HPDE6-E6E7 (cell line): ENCODE results near the gene DEAF1.
"Not testable (repeated sequence)": the region's sequence is repeated elsewhere in the genome, so short reads cannot be mapped to it uniquely, and the experiment has no call there.

Experiments used
- DNase-seq: peaks from one replicate; pipeline ENCODE4 v3.0.0; 2011; ENCODE audit warnings: missing footprints; ENCODE audit errors: extremely low spot score

DEAF1 gene

GRCh38 chr11:680476-680875 is 14.5 kb downstream of the DEAF1 start:
- DNase-seq, result no peak

DNA sequence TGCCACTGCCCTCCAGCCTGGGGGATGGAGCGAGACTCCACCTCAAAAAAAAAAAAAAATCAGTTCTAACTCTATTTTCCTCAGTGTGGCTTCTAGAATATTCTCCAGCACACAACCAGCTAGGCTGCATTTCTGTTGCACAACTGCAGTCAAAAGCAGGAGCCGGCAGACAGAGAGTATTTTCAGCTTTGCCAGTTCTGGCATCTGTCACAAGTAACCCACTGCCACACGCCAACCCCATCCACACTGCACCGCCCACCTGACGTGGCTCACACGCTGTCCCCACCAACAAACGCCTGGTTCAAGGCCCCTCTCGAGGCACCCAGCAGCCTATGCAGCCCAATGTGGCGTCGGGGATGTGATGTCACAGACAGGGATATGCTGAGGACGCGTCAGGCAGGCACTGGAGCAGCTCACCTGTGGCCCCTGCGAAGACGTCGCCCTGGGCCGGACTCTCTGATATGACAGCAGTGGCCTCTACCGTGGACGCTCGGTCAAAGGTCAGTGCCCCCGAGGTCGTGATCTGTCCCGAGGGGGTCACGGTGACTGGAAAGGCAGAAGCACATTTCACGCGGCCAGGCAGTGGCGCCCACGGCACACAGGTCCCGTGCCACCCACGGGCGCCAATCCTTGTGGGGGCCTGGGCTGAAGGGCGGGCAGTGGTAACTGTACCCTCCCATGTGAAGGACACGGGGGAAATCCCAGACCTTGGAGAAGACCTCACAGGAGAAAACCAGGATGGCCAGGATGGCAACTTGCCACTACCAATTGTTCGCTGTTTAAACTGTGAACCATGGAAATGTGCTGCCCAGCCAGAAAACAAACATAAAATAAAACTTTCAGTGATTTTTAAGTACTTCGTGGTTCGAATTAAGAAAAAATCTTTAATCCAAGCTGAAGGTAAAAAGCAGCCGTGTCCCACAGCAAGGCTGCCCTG is 15.5 kb downstream of the DEAF1 start:
- no peak for DNase-seq

DNA sequence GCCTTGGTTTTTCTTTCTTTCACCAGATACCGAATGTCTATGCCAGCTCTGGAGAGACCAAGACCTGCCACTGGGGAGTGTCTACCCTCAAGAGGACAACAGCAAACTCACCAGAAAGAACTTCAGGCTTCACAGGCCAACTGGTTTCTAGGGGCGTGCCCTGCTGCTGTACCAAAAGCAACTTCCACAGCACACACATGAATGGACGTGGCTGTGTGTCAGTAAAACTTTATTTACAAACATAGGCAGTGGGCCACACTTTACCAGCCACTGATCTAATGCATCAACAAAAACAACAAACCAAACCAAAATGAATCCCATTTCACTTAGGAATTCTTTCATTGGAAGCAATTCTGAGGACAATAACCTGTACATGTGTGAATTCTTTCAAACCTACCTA is 16.7 kb downstream of the DEAF1 start:
- DNase-seq, result no peak

DNA sequence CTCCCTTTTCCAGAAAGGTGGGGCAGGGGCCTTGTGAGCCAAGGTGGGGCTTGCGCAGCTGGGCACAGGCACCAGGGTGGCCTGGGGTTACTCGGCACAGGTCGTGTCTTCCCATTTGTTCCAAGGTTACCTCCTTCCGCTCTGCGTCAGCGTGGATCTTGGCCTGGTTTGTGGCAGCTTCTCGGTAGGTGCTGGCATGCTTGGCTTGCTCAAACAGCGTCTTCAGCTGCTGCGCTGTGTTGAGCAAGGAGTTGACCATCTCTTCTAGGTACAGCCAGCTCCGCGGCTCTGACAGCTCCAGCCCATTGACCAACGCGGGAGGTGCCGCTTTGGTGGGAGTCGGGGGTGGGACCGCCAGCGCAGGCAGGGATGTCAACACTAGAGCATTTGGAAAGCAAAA is 20.6 kb downstream of the DEAF1 start:
- DNase-seq, result no peak

DNA sequence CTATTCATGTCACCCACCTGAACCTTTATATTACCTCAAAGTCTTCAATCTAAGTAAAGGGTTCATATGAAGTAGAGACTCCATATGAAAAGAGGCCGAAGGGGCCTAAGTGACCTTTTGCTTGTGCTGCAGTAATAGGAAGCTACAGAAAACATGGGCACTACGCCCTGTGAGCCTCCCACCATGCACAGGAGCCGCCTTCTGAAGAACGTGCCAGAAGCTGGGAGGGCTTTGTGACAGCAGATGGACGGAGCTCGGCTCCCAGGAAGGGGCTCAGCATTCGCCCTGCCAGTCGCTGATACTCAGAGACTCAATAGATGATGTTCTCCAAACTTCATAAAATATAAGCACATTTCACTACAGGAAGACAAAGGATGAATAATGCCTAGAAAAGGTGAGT is 21.2 kb downstream of the DEAF1 start:
- no peak for DNase-seq

DNA sequence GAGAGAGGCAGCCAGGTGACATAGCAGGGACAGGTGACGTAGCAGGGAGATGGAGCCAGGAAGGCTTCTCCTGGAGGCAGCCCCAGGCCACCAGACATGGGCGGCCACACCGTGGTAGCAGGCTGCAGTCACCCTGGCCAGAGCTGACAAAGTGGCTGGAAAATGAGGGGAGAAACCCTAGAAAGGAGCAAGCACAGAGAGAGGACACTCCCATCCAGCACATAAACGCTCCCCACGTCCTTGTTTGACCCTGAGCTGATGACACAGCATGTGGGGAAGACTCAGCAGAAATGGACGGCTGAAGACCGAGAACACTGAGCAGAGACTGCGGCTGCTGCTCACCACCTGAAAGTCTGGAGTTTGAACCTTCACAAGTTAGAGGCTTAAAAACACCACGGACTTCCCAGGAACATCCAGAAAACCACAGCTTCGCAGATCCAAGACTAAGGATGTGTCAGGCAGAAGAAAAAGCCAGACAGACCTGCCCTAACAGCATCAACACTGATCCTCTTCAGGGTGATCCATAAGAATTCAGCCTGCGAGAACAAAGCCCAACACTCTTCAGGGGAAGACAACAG is 29.2 kb downstream of the DEAF1 start:
- DNase-seq, result no peak

DNA sequence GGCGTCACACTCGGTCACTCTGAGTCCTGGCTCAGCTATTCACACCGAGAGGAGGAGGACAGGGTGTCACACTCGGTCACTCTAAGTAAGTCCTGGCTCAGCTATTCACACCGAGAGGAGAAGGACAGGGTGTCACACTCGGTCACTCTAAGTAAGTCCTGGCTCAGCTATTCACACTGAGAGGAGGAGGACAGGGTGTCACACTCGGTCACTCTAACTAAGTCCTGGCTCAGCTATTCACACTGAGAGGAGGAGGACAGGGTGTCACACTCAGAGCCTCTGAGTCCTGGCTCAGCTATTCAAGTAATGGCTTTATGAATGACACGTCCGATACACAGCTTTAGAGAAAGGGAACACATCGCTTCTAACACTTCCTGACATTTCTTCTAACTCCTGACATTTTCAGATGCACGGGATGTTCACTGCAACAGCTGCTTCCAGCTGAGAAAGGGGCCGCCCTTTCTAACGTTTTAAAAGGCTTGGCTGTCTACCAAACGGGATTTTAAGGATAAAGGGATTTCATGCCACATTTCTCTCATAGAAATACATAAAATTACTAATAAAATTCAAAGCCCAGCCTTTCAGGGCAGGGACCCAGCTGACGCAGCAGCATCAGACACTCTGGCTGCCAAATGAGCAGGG is 29.8 kb downstream of the DEAF1 start:
- no peak for DNase-seq

DNA sequence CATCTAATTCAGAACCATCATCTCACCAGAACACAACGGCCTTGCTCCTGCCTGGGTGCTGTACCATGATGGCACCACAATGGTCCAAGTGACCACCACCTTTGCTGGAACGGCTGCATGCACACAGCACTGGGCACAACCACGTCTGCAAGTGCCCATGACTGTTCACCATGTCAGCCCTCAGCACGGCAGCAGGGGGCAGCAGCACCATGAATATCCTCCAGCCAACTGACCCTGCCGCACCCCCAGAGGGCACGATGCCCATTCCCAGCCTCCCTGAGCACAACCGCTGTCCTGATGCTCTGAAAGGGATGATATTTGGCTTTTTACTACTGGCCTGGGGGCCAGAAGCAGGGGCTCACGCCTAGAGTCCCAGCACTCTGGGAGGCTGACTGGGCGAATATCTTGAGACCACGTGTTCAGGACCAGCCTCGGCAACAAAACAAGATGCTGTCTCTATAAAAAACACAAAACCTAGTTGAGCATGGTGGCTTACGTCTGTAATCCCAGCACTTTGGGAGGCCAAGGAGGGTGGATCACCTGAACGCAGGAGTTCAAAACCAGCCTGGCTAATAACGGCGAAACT is 32.2 kb downstream of the DEAF1 start:
- DNase-seq, result peak; percentile 63

GRCh38 chr11:660681-661444 is 34.2 kb downstream of the DEAF1 start:
- DNase-seq, result no peak

DNA sequence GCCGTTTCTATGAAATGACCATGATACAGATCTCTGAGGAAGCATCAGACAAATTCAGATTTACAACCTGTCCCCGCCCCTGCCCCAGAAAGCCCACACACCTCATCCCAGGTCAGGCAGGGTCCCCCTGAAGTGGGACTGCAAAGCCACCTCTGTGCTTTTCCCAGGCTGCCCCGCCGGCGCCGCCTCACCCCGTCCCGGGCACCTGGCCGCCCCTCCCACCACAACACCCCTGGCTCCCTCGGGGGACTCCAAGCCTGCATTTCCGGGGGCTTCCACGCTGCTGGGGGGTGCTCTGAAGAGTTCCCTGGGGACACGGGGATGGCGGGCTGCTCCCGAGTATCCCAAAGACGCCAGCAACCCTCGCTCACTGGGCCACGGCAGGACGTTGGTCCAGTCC is 34.7 kb downstream of the DEAF1 start:
- no peak for DNase-seq

DNA sequence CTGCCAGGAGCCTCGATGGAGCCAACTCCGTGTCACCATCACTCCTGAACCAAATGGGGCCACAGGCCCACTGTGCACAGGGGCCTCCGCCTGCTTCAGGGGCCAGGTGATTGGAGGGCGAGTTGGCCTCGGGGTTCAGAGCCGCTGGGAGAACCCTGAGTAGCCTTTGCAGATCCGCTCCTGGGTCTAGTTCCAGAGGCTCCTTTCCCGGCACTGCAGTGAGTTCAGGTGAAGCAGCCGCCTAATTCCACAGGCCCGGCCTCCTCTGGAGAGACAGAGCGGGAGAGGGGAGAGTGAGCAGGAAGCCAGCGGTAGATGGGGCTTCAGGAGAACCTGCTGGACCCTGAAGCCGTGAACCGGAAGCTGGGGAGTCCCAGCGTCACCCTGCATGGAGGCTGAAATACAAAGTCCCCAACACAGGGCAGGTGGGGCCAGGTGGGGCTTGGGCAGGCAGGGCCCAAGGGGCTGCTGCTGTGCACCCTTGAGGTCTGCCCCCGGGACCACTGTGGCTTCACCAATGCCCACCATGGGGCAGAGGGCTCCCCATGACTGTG is 35.4 kb downstream of the DEAF1 start:
- no peak for DNase-seq

DNA sequence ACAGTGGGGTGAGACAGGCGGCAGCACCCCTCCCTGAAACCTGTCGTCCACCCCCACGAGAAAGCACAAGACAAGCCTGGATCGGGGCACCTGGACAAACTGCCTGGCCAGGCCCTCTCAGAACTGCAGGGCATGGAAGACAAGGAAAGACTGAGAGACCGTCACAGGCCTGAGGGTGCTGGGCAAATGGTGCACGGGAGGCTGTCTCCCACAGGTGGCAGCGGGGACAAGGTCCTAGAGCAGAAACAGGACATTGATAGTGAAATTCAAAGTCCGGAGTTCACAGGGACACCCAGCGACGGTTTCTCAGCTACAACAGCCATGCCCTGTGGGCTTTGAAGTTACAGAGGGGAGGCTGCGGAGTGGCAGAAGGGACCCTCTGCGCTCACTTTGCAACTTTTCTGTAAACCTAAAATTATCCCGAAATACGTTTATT is 37.3 kb downstream of the DEAF1 start:
- no peak for DNase-seq

DNA sequence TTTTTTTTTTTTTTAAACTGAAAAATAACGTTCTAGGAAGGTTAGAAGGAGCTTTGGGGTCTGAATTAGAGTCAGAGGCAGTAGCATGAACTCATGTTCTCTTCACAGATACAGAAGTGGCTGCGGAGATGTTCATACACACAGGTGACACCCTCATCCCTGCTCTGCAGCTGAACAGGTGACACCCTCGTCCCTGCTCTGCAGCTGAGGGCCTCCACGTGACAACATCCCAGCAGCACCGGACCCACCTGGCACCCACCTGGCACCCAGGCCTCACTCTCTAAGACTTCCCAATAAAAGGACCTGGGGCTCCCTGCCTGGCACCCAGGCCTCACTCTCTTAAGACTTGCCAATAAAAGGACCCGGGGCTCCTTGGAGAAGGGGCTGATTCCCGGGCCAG is 38.2 kb downstream of the DEAF1 start:
- DNase-seq, result no peak

DNA sequence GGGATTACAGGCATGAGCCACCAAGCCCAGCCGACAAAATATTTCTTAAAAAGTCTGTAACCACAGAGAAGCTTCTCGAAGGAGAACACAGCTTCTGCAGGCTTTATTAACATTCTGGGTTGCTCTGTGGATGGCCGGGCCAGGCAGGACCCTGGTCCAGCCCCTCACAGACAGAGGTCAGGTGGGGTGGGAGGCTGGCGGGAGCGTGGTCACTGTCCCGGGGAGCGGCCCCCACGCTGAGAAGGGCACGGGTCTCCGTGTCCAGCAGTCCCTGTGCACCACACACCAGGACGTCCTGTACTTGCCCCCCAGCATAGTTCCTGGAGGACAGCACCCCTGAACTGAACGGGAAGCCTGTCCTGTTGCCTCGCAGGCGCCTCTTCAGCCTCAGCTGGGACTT is 38.6 kb downstream of the DEAF1 start:
- no peak for DNase-seq

GRCh38 chr11:655036-655726 is 39.8 kb downstream of the DEAF1 start:
- no peak for DNase-seq

DNA sequence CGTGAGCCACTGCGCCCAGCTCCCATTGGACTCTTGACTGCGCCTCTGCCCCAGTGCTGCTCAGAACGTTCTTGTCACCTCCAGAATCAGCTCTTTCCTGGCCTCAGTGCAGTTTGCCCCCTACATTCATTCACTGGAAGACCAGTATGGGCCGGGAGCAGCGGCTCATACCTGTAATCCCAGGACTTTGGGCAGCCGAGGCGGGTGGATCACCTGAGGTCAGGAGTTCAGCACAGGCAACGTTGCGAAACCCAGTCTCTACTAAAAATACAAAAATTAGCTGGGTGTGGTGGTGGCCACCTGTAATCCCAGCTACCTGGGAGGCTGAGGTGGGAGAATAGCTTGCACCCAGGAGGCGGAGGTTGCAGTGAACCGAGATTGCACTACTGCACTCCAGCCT is 40.6 kb downstream of the DEAF1 start:
- not testable (repeated sequence) for DNase-seq

GRCh38 chr11:653837-654236 is 41.2 kb downstream of the DEAF1 start:
- DNase-seq, result no peak

GRCh38 chr11:653136-653535 is 41.9 kb downstream of the DEAF1 start:
- DNase-seq, result not testable (repeated sequence)

- no peak for DNase-seq
Measured at GRCh38 chr11:650482-650881, 44.5 kb downstream of the DEAF1 start.

DNA sequence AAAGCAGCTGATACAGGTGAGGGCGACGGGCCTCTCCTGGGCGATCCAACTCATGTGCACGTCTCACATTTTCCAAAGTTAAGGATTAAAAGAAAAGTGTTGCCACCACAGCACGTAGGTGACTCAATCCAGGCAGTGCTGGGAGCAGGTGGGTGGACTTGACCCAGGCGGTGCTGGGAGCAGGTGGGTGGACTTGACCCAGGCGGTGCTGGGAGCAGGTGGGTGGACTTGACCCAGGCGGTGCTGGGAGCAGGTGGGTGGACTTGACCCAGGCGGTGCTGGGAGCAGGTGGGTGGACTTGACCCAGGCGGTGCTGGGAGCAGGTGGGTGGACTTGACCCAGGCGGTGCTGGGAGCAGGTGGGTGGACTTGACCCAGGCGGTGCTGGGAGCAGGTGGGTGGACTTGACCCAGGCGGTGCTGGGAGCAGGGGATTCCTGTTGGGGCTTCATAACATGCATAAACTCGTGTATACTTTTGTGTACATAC is 47.3 kb downstream of the DEAF1 start:
- DNase-seq, result not testable (repeated sequence)

- no peak for DNase-seq
Measured at GRCh38 chr11:646214-646613, 48.8 kb downstream of the DEAF1 start.
